PC-3 (cell line): Measurements from ENCODE around the gene COL4A5. TPM values are rescaled to one million over a fixed set of nuclear protein-coding genes. Genes with fewer than 3 reads are reported as not detected.
"Not testable (repeated sequence)": the region's sequence is repeated elsewhere in the genome, so short reads cannot be mapped to it uniquely, and the experiment has no call there.

ENCODE experiments used
- ATAC-seq: fragments of 200-7000 bp; cut with Tn5 transposase; 2 replicates; pipeline ENCODE4 v1.9.1; 2020; ENCODE audit warnings: mild to moderate bottlenecking, moderate library complexity
- BruUV-seq: library from RNA; stranded (reverse); fragments of 400-500 nt; replicated peaks from 2 replicates; lab custom pipeline; 2021; lab: Mats Ljungman, UMichigan
- CTCF ChIA-PET: fragments of 300-600 bp; sonication (Branson Sonifier 250); formaldehyde crosslinking; loops from one replicate; lab custom pipeline; 2022; ENCODE audit warnings: antibody characterized with exemption; lab: Charles Lee
- POLR2A ChIA-PET: fragments of 300-600 bp; sonication (Branson Sonifier 250); formaldehyde crosslinking; loops from one replicate; lab custom pipeline; 2022; ENCODE audit warnings: antibody characterized with exemption; ENCODE audit not compliant: unreplicated experiment; lab: Charles Lee
- DNase-seq: peaks from one replicate; pipeline ENCODE4 v3.0.0-alpha.2; 2015
- H2AFZ ChIP-seq: fragments of 300-600 bp; sonication (generic); 2 replicates; pipeline ENCODE4 v1.6.0; 2016; ENCODE audit warnings: antibody characterized with exemption, low read length
- H3F3A ChIP-seq: fragments of 300-600 bp; sonication (generic); one replicate; pipeline ENCODE4 v1.6.0; 2017; ENCODE audit warnings: antibody characterized with exemption, low read length, control low read depth, mild to moderate bottlenecking; ENCODE audit not compliant: unreplicated experiment
- H3K27ac ChIP-seq: fragments of 300-600 bp; sonication (generic); 2 replicates; pipeline ENCODE4 v1.5.1; 2016; ENCODE audit warnings: mild to moderate bottlenecking, low read length
- H3K27me3 ChIP-seq: fragments of 300-600 bp; sonication (generic); 2 replicates; pipeline ENCODE4 v1.6.1; 2016; ENCODE audit warnings: low read length, mixed read lengths
- H3K36me3 ChIP-seq: fragments of 300-600 bp; sonication (generic); 2 replicates; pipeline ENCODE4 v1.6.1; 2016; ENCODE audit warnings: low read depth, mixed run types, low read length, mixed read lengths
- H3K4me1 ChIP-seq: fragments of 300-600 bp; sonication (generic); 2 replicates; pipeline ENCODE4 v1.5.1; 2016; ENCODE audit warnings: low read length; ENCODE audit not compliant: insufficient read depth
- H3K4me2 ChIP-seq: fragments of 300-600 bp; sonication (generic); 2 replicates; pipeline ENCODE4 v1.6.0; 2016; ENCODE audit warnings: low read length
- H3K4me3 ChIP-seq: fragments of 300-600 bp; sonication (generic); 2 replicates; pipeline ENCODE4 v1.5.1; 2016; ENCODE audit warnings: mild to moderate bottlenecking, low read length, mixed read lengths
- H3K79me2 ChIP-seq: fragments of 300-600 bp; sonication (generic); 2 replicates; pipeline ENCODE4 v1.6.1; 2017; ENCODE audit warnings: low read length, mixed read lengths
- H3K9ac ChIP-seq: fragments of 300-600 bp; sonication (generic); 2 replicates; pipeline ENCODE4 v1.6.0; 2016; ENCODE audit warnings: mild to moderate bottlenecking, low read length
- H3K9me2 ChIP-seq: fragments of 300-600 bp; sonication (generic); replicated peaks from 2 replicates; pipeline ENCODE4 v1.6.1; 2016; ENCODE audit warnings: mixed run types, low read length, mixed read lengths
- H3K9me3 ChIP-seq: fragments of 300-600 bp; sonication (generic); 2 replicates; pipeline ENCODE4 v1.6.1; 2016; ENCODE audit warnings: low read length, mixed read lengths
- H4K20me1 ChIP-seq: fragments of 300-600 bp; sonication (generic); 2 replicates; pipeline ENCODE4 v1.6.1; 2016; ENCODE audit warnings: low read length, mixed read lengths
- CTCF ChIP-seq: fragments of 300-600 bp; sonication (generic); conservative IDR thresholded peaks from 2 replicates; pipeline ENCODE4 v1.5.1; 2017; ENCODE audit warnings: antibody characterized with exemption, low read depth, mild to moderate bottlenecking, low read length
- EZH2 ChIP-seq: fragments of 300-600 bp; sonication (generic); IDR thresholded peaks from one replicate; pipeline ENCODE4 v1.6.1; 2017; ENCODE audit warnings: antibody characterized with exemption, mild to moderate bottlenecking, low read length; ENCODE audit not compliant: unreplicated experiment
- EZH2phosphoT487 ChIP-seq: fragments of 300-600 bp; sonication (generic); IDR thresholded peaks from 2 replicates; pipeline ENCODE4 v1.6.1; 2018; ENCODE audit warnings: mild to moderate bottlenecking, antibody characterized with exemption, low read length, borderline replicate concordance
- intact Hi-C: fragments of 100-400 bp; cut with micrococcal nuclease; formaldehyde crosslinking; loops from 2 replicates; pipeline ENCODE4 v1.9.0; 2023
- total RNA-seq: library from RNA; depleted of rRNA; stranded (reverse); fragments of >200 nt; gene quantifications from 2 replicates; pipeline ENCODE4 v1.2.3, GENCODE V29; 2014

Gene COL4A5
- total RNA-seq, 1 experiment from 2014 or later: 30.0 TPM

- peaks cover 32% of the 10 kb centered on the region for H3K79me2 ChIP-seq
- H2AFZ ChIP-seq: no peak overlapping the region
- ChIA-PET POLR2A (no interaction called here), CTCF (no interaction called here)
- no peaks in the 10 kb centered on the region for H3K9me3 ChIP-seq
- DNase-seq (no peak), ATAC-seq (no peak)
- no peak overlapping the region for H3K4me2 ChIP-seq
- H3K4me1 ChIP-seq: no peaks in the 10 kb centered on the region
- H3K9ac ChIP-seq: no peak overlapping the region
- H4K20me1 ChIP-seq: no peaks in the 10 kb centered on the region
- H3K4me3 ChIP-seq: no peak overlapping the region
- no peak overlapping the region for H3K27ac ChIP-seq
- no TSS peak for BruUV-seq
- no peak for TF ChIP-seq CTCF
- TF ChIP-seq EZH2: no peak
- no peak for TF ChIP-seq EZH2phosphoT487
- intact Hi-C loops: no loop called here
- H3K9me2 ChIP-seq: no peaks in the 10 kb centered on the region
- no peaks in the 10 kb centered on the region for H3F3A ChIP-seq
- H3K27me3 ChIP-seq: no peaks in the 10 kb centered on the region
- no peaks in the 10 kb centered on the region for H3K36me3 ChIP-seq
Observed at GRCh38 chrX:108464604-108465003, 25.0 kb downstream of the COL4A5 start.

GRCh38 chrX:108468486-108468885 is 28.8 kb downstream of the COL4A5 start:
- Histone ChIP-seq H3K79me2 (peaks cover 66% of the 10 kb centered on the region), H3K4me1 (no peaks in the 10 kb centered on the region), H3K9ac (no peak overlapping the region), H2AFZ (no peak overlapping the region), H3K27me3 (no peaks in the 10 kb centered on the region), H3K4me2 (no peak overlapping the region), H4K20me1 (no peaks in the 10 kb centered on the region), H3F3A (no peaks in the 10 kb centered on the region), H3K36me3 (no peaks in the 10 kb centered on the region), H3K9me3 (no peaks in the 10 kb centered on the region), H3K27ac (no peak overlapping the region), H3K9me2 (no peaks in the 10 kb centered on the region), H3K4me3 (no peak overlapping the region)
- TF ChIP-seq CTCF (no peak), EZH2 (no peak), EZH2phosphoT487 (no peak)
- intact Hi-C loops: no loop called here
- ATAC-seq: no peak
- ChIA-PET CTCF (no interaction called here), POLR2A (no interaction called here)
- BruUV-seq: no TSS peak
- no peak for DNase-seq

GRCh38 chrX:108473979-108474378 is 34.3 kb downstream of the COL4A5 start:
- no peaks in the 10 kb centered on the region for H3K9me2 ChIP-seq
- BruUV-seq: no TSS peak
- no peak overlapping the region for H3K4me2 ChIP-seq
- peaks cover 48% of the 10 kb centered on the region for H3K79me2 ChIP-seq
- POLR2A ChIA-PET: no interaction called here
- TF ChIP-seq EZH2phosphoT487: no peak
- TF ChIP-seq EZH2: no peak
- TF ChIP-seq CTCF: no peak
- intact Hi-C loops: no loop called here
- H4K20me1 ChIP-seq: no peaks in the 10 kb centered on the region
- no peaks in the 10 kb centered on the region for H3K4me1 ChIP-seq
- H3K9me3 ChIP-seq: no peaks in the 10 kb centered on the region
- H3K27me3 ChIP-seq: no peaks in the 10 kb centered on the region
- DNase-seq (peak; percentile 8), ATAC-seq (no peak)
- no peaks in the 10 kb centered on the region for H3F3A ChIP-seq
- no peak overlapping the region for H2AFZ ChIP-seq
- no peak overlapping the region for H3K27ac ChIP-seq
- no peaks in the 10 kb centered on the region for H3K36me3 ChIP-seq
- CTCF ChIA-PET: no interaction called here
- no peak overlapping the region for H3K4me3 ChIP-seq
- no peak overlapping the region for H3K9ac ChIP-seq

- H3K9me2 ChIP-seq, intact Hi-C loops, BruUV-seq, POLR2A ChIA-PET, H3F3A ChIP-seq, H3K36me3 ChIP-seq, H3K27ac ChIP-seq, H2AFZ ChIP-seq, H3K9me3 ChIP-seq, ATAC-seq, H3K27me3 ChIP-seq, H3K4me2 ChIP-seq, H4K20me1 ChIP-seq, H3K79me2 ChIP-seq, H3K4me3 ChIP-seq, DNase-seq, H3K9ac ChIP-seq, H3K4me1 ChIP-seq, CTCF ChIA-PET: not testable (repeated sequence)
Observed at GRCh38 chrX:108481528-108481927, 41.9 kb downstream of the COL4A5 start.
